OCI-LY7 (cell line): ENCODE data around the gene SLC26A8. TPM values are rescaled to one million over a fixed set of nuclear protein-coding genes. Genes with fewer than 3 reads are reported as not detected.

Source experiments
- BruUV-seq: library from RNA; stranded (reverse); fragments of 400-500 nt; replicated peaks from 2 replicates; lab custom pipeline; 2021; lab: Mats Ljungman, UMichigan
- CTCF ChIA-PET: fragments of 300-600 bp; sonication (Branson Sonifier 250); formaldehyde crosslinking; loops from one replicate; lab custom pipeline; 2022; ENCODE audit warnings: antibody characterized with exemption; ENCODE audit not compliant: unreplicated experiment; lab: Charles Lee
- POLR2A ChIA-PET: fragments of 300-600 bp; sonication (Branson Sonifier 250); formaldehyde crosslinking; loops from one replicate; lab custom pipeline; 2022; ENCODE audit warnings: antibody characterized with exemption; lab: Charles Lee
- DNase-seq: peaks from one replicate; pipeline ENCODE4 v3.0.0-alpha.2; 2015; ENCODE audit warnings: low spot score
- H2AFZ ChIP-seq: fragments of 200-600 bp; sonication (generic), shearing (Covaris generic); 2 replicates; pipeline ENCODE4 v1.6.1; 2014; ENCODE audit warnings: mild to moderate bottlenecking, antibody characterized with exemption, low read length, moderate library complexity
- H3K27ac ChIP-seq: fragments of 200-600 bp; sonication (generic); 2 replicates; pipeline ENCODE4 v1.5.1; 2014; ENCODE audit warnings: mixed run types, low read depth, mild to moderate bottlenecking, moderate library complexity, low read length, inconsistent platforms; ENCODE audit not compliant: poor library complexity, severe bottlenecking
- H3K36me3 ChIP-seq: fragments of 200-600 bp; sonication (generic); 2 replicates; pipeline ENCODE4 v1.6.1; 2014; ENCODE audit warnings: mild to moderate bottlenecking, antibody characterized with exemption, low read length, moderate library complexity, mixed read lengths; ENCODE audit not compliant: insufficient read depth
- H3K4me1 ChIP-seq: fragments of 200-600 bp; sonication (generic); 2 replicates; pipeline ENCODE4 v1.5.1; 2014; ENCODE audit warnings: mild to moderate bottlenecking, low read length; ENCODE audit not compliant: insufficient read depth, poor library complexity, severe bottlenecking
- H3K4me2 ChIP-seq: fragments of 200-600 bp; sonication (generic); 2 replicates; pipeline ENCODE4 v1.6.1; 2014; ENCODE audit warnings: mild to moderate bottlenecking, low read length
- H3K4me3 ChIP-seq: fragments of 200-600 bp; sonication (generic); 2 replicates; pipeline ENCODE4 v1.5.1; 2014; ENCODE audit warnings: mild to moderate bottlenecking, low read depth, low read length; ENCODE audit not compliant: poor library complexity, severe bottlenecking
- H3K79me2 ChIP-seq: fragments of 200-600 bp; sonication (generic); 2 replicates; pipeline ENCODE4 v1.6.1; 2016; ENCODE audit warnings: low read depth, mild to moderate bottlenecking, low read length, moderate library complexity, mixed read lengths; ENCODE audit not compliant: insufficient read depth
- H3K9me2 ChIP-seq: fragments of 200-600 bp; sonication (generic); 2 replicates; pipeline ENCODE4 v1.6.1; 2016; ENCODE audit warnings: mild to moderate bottlenecking, low read length, mixed read lengths; ENCODE audit not compliant: insufficient read depth
- H3K9me3 ChIP-seq: fragments of 200-600 bp; sonication (generic); 2 replicates; pipeline ENCODE4 v1.6.1; 2014; ENCODE audit warnings: mild to moderate bottlenecking, mixed run types, low read length, mixed read lengths
- H4K20me1 ChIP-seq: fragments of 200-600 bp; sonication (generic); 2 replicates; pipeline ENCODE4 v1.6.1; 2014; ENCODE audit warnings: mild to moderate bottlenecking, antibody characterized with exemption, low read length, moderate library complexity, mixed read lengths; ENCODE audit not compliant: insufficient read depth
- EZH2phosphoT487 ChIP-seq: fragments of 200-600 bp; sonication (generic); IDR thresholded peaks from 2 replicates; pipeline ENCODE4 v1.6.1; 2018; ENCODE audit warnings: low read depth, borderline replicate concordance, mild to moderate bottlenecking, mixed run types, antibody characterized with exemption, low read length, moderate library complexity, mixed read lengths
- intact Hi-C: fragments of 100-400 bp; cut with micrococcal nuclease; formaldehyde crosslinking; loops from one replicate; pipeline ENCODE4 v1.10.0; 2022; ENCODE audit not compliant: unreplicated experiment
- total RNA-seq, 2 experiments: library from RNA; depleted of rRNA in 1 of 2; stranded (reverse); fragments of >200 nt in 1 of 2; shearing (Covaris generic) in 1 of 2; gene quantifications; 2 replicates each; pipeline ENCODE4 v1.2.3, GENCODE V29; 2014 to 2022
- TF ChIP-seq, protein P1 (sequence below): fragments of 200-600 bp; sonication (generic); conservative IDR thresholded peaks from 2 replicates; pipeline ENCODE4 v1.5.1; 2014; ENCODE audit warnings: mild to moderate bottlenecking, antibody characterized with exemption, low read length, moderate library complexity, mixed read lengths

Gene SLC26A8
- total RNA-seq, 2 experiments from 2014 or later, result not detected

- TF ChIP-seq, protein P1, sequence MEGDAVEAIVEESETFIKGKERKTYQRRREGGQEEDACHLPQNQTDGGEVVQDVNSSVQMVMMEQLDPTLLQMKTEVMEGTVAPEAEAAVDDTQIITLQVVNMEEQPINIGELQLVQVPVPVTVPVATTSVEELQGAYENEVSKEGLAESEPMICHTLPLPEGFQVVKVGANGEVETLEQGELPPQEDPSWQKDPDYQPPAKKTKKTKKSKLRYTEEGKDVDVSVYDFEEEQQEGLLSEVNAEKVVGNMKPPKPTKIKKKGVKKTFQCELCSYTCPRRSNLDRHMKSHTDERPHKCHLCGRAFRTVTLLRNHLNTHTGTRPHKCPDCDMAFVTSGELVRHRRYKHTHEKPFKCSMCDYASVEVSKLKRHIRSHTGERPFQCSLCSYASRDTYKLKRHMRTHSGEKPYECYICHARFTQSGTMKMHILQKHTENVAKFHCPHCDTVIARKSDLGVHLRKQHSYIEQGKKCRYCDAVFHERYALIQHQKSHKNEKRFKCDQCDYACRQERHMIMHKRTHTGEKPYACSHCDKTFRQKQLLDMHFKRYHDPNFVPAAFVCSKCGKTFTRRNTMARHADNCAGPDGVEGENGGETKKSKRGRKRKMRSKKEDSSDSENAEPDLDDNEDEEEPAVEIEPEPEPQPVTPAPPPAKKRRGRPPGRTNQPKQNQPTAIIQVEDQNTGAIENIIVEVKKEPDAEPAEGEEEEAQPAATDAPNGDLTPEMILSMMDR, result no peak
- TF ChIP-seq EZH2phosphoT487, result no peak
These were observed 25.9 kb upstream of the SLC26A8 start for GRCh38 chr6:36050305-36050704.

GRCh38 chr6:36049582-36049981 is 25.1 kb upstream of the SLC26A8 start:
- Histone ChIP-seq H3K4me2 (no peak overlapping the region), H2AFZ (no peak overlapping the region), H3K9me3 (no peaks in the 10 kb centered on the region), H3K79me2 (peaks cover 36% of the 10 kb centered on the region), H3K9me2 (no peaks in the 10 kb centered on the region), H3K36me3 (peaks cover 19% of the 10 kb centered on the region), H3K4me3 (no peak overlapping the region), H3K4me1 (peaks cover 7% of the 10 kb centered on the region), H3K27ac (no peak overlapping the region), H4K20me1 (peaks cover 11% of the 10 kb centered on the region; the same call in 1 of the 2 replicates)
- TF ChIP-seq, protein P1, result no peak
- TF ChIP-seq EZH2phosphoT487, result no peak
- intact Hi-C loops, result no loop called here
- ChIA-PET POLR2A (no interaction called here), CTCF (no interaction called here)
- no peak for DNase-seq
- BruUV-seq, result no TSS peak

More at GRCh38 chr6:36050305-36050704, 25.9 kb upstream of the SLC26A8 start:
- Histone ChIP-seq H3K79me2 (peaks cover 29% of the 10 kb centered on the region), H3K9me2 (no peaks in the 10 kb centered on the region), H4K20me1 (peaks cover 11% of the 10 kb centered on the region; the same call in 1 of the 2 replicates), H3K36me3 (peaks cover 22% of the 10 kb centered on the region), H3K4me3 (no peak overlapping the region), H3K9me3 (no peaks in the 10 kb centered on the region), H3K4me1 (peaks cover 7% of the 10 kb centered on the region), H3K4me2 (no peak overlapping the region), H2AFZ (no peak overlapping the region), H3K27ac (no peak overlapping the region)
- intact Hi-C loops, result no loop called here
- POLR2A ChIA-PET, result no interaction called here
- DNase-seq, result no peak
- CTCF ChIA-PET, result no interaction called here
- no TSS peak for BruUV-seq

GRCh38 chr6:36042618-36043260 is 18.3 kb upstream of the SLC26A8 start:
- BruUV-seq, result no TSS peak
- Histone ChIP-seq H2AFZ (no peak overlapping the region), H3K4me2 (no peak overlapping the region), H4K20me1 (peaks cover 21% of the 10 kb centered on the region), H3K27ac (no peak overlapping the region), H3K4me1 (no peaks in the 10 kb centered on the region), H3K9me2 (no peaks in the 10 kb centered on the region), H3K4me3 (no peak overlapping the region), H3K9me3 (no peaks in the 10 kb centered on the region), H3K79me2 (peaks cover 86% of the 10 kb centered on the region), H3K36me3 (peaks cover 8% of the 10 kb centered on the region)
- ChIA-PET POLR2A (interaction anchor here (0.7 kb wide), 1 partner anchor 53 kb away, joined by 4 read pairs; no protein-coding TSS in a partner anchor), CTCF (no interaction called here)
- TF ChIP-seq, protein P1, result no peak
- no peak for TF ChIP-seq EZH2phosphoT487
- DNase-seq, result no peak
- intact Hi-C loops, result no loop called here
